ENCODE results near the gene QPRT.
"Not testable (repeated sequence)": the region's sequence is repeated elsewhere in the genome, so short reads cannot be mapped to it uniquely, and the experiment has no call there.

Gene QPRT

DNA sequence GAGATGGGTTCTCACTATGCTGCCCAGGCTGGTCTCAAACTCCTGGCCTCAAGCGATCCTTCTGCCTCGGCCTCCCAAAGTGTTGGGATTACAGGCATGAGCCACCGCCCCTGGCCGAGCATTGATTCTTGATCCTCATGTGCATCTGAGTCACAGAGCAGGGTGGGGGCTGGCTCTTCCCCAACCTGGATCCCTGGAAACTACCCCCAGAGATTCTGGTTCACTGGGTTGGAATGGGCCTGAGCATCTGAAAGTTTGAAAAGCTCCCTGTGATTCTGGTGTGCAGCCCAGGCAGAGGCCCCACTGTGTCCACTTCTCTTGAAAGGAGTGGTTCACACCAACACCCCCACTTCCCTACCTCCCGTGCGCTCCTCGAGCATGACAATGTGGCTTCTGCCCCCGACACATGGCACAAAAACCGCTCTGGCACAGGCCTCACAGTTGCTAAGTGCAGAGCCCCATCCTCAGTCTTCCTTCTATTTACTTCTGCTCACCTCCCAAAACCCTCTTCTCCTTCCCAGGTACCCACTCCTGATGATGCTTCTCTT lies 4.6 kb downstream of the QPRT start:
- no peak overlapping the region for H3K4me3 ChIP-seq (ENCODE audit: low read depth, low read length)
- TF ChIP-seq, protein P1, sequence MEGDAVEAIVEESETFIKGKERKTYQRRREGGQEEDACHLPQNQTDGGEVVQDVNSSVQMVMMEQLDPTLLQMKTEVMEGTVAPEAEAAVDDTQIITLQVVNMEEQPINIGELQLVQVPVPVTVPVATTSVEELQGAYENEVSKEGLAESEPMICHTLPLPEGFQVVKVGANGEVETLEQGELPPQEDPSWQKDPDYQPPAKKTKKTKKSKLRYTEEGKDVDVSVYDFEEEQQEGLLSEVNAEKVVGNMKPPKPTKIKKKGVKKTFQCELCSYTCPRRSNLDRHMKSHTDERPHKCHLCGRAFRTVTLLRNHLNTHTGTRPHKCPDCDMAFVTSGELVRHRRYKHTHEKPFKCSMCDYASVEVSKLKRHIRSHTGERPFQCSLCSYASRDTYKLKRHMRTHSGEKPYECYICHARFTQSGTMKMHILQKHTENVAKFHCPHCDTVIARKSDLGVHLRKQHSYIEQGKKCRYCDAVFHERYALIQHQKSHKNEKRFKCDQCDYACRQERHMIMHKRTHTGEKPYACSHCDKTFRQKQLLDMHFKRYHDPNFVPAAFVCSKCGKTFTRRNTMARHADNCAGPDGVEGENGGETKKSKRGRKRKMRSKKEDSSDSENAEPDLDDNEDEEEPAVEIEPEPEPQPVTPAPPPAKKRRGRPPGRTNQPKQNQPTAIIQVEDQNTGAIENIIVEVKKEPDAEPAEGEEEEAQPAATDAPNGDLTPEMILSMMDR (IDR thresholded peaks at IDR 0.05; ENCODE audit: low read depth, low read length) = no peak
- no peak for DNase-seq (ENCODE audit: low read depth, low spot score)
- in situ Hi-C loops (cut with HindIII; ENCODE audit: low sequenced_read_pairs) = no loop called here

GRCh38 chr16:29684679-29685078 lies 5.7 kb downstream of the QPRT start:
- no peak overlapping the region for H3K4me3 ChIP-seq (ENCODE audit: low read depth, low read length)
- TF ChIP-seq, protein P1 (IDR thresholded peaks at IDR 0.05; ENCODE audit: low read depth, low read length) = no peak
- in situ Hi-C loops (cut with HindIII; ENCODE audit: low sequenced_read_pairs) = no loop called here
- DNase-seq (ENCODE audit: low read depth, low spot score) = no peak

GRCh38 chr16:29686740-29687332 lies 7.9 kb downstream of the QPRT start:
- no peak for DNase-seq (ENCODE audit: low read depth, low spot score)
- TF ChIP-seq, protein P1 (IDR thresholded peaks at IDR 0.05; ENCODE audit: low read depth, low read length) = no peak
- H3K4me3 ChIP-seq (ENCODE audit: low read depth, low read length) = no peak overlapping the region
- in situ Hi-C loops (cut with HindIII; ENCODE audit: low sequenced_read_pairs) = no loop called here

DNA sequence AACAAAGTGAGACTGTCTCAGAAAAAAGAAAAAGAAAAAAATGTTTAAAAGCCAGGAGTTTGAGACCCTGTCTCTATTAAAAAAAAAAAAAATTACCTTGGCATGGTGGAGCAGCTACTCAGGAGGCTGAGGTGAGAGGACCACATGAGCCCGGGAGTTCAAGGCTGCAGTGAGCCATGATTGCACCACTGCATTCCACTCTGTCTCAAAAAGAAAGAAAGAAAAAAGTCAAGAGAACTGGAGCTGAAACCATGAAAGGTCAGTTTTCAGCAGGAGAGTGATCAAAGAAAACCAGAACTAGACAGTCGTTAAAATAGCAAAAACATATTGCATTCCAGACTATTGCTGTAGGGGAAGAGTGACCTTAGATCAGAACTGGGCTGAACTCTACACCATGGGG lies 8.8 kb downstream of the QPRT start:
- TF ChIP-seq, protein P1 (IDR thresholded peaks at IDR 0.05; ENCODE audit: low read depth, low read length) = no peak
- no peak overlapping the region for H3K4me3 ChIP-seq (ENCODE audit: low read depth, low read length)
- in situ Hi-C loops (cut with HindIII; ENCODE audit: low sequenced_read_pairs) = no loop called here
- DNase-seq (ENCODE audit: low read depth, low spot score) = no peak

GRCh38 chr16:29688172-29688571 lies 9.2 kb downstream of the QPRT start:
- DNase-seq (ENCODE audit: low read depth, low spot score) = no peak
- in situ Hi-C loops (cut with HindIII; ENCODE audit: low sequenced_read_pairs) = no loop called here
- TF ChIP-seq, protein P1 (IDR thresholded peaks at IDR 0.05; ENCODE audit: low read depth, low read length) = no peak
- no peak overlapping the region for H3K4me3 ChIP-seq (ENCODE audit: low read depth, low read length)

- in situ Hi-C loops (cut with HindIII; ENCODE audit: low sequenced_read_pairs); H3K4me3 ChIP-seq (ENCODE audit: low read depth, low read length); DNase-seq (ENCODE audit: low read depth, low spot score): not testable (repeated sequence)
Measured at GRCh38 chr16:29689490-29690351, 10.7 kb downstream of the QPRT start.

GRCh38 chr16:29692606-29693005 lies 13.6 kb downstream of the QPRT start:
- in situ Hi-C loops (cut with HindIII; ENCODE audit: low sequenced_read_pairs); DNase-seq (ENCODE audit: low read depth, low spot score); H3K4me3 ChIP-seq (ENCODE audit: low read depth, low read length): not testable (repeated sequence)

Measured in astrocyte of the spinal cord (primary cell).